Left kidney (tissue), 2 donors: ENCODE results near the gene HSPB7. TPM values are rescaled to one million over a fixed set of nuclear protein-coding genes. Genes with fewer than 3 reads are reported as not detected.
"Not testable (repeated sequence)": the region's sequence is repeated elsewhere in the genome, so short reads cannot be mapped to it uniquely, and the experiment has no call there.

Experiments
- DNase-seq: peaks from one replicate; pipeline ENCODE4 v3.0.0-alpha.2; 2013
- polyA plus RNA-seq: library from polyadenylated mRNA; unstranded; fragments of 120-200 nt; gene quantifications from one replicate; pipeline ENCODE4 v1.2.1, GENCODE V29; 2013; ENCODE audit not compliant: insufficient read length

The HSPB7 gene
- polyA plus RNA-seq, 1 donor = 2.5 TPM

- DNase-seq = no peak
These were observed 33.2 kb upstream of the HSPB7 start for GRCh38 chr1:16051039-16051438.

DNA sequence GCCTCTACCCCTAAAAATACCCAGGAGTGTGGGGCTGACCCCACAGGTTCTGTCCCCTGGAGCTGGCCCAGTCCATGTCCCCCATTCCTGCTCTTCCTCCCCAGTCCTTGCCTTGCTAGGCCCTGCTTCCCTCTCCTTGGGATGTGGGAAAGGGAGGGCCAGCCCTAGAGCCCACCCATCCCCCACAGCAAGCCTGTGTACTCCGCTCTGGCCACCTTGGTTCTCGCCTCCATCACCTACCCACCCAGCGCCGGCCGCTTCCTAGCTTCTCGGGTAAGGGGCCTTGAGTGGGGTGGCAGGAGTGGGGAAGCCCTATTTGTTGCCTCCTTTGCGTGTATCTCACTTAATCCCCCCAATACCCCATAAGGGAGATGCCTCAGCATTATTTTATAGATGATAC is 32.5 kb upstream of the HSPB7 start:
- no peak for DNase-seq

GRCh38 chr1:16048573-16049189 is 30.8 kb upstream of the HSPB7 start:
- peak; percentile 80 for DNase-seq

DNA sequence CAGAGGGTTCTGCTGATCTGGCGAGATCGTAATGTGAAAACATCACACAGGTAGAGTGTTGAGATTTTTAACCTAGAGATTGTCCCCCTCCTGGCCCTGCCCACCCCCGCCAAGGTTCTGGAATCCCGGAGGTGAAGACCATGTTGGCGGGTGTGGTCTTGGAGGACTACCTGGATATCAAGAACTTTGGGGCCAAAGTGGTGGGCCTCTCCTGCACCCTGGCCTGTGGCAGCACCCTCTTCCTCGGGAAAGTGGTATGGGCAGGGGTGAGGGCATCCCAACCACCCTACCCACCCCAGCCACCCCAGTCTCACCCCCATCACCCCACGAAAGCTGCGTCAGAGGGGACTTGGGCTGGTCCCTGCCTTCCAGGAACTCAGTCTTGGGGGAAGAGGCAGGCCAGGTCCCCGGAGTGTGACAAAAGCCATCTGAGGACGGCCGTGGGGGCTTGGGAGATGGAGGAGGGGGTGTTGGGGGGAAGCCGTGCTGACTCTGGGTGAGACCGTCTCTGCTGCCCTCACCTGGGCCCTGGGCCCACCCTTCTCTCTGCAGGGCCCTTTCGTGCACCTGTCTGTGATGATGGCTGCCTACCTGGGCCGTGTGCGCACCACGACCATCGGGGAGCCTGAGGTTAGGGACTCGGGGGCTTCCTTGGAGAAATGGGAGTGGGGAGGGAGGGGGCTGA is 30.1 kb upstream of the HSPB7 start:
- DNase-seq = no peak

- DNase-seq = no peak
These were observed 29.0 kb upstream of the HSPB7 start for GRCh38 chr1:16046842-16047241.

- DNase-seq = no peak
These were observed 26.1 kb upstream of the HSPB7 start for GRCh38 chr1:16043950-16044349.

- no peak for DNase-seq
These were observed 25.7 kb upstream of the HSPB7 start, which contains the start of gene CLCNKB for GRCh38 chr1:16043521-16043920. Gene CLCNKB, plus strand, starts transcription at chr1:16043782. Its CDS starts 711 bp downstream, at chr1:16044493.

GRCh38 chr1:16042654-16043053 is 24.8 kb upstream of the HSPB7 start:
- DNase-seq = not testable (repeated sequence)

GRCh38 chr1:16042096-16042495 is 24.3 kb upstream of the HSPB7 start:
- no peak for DNase-seq

DNA sequence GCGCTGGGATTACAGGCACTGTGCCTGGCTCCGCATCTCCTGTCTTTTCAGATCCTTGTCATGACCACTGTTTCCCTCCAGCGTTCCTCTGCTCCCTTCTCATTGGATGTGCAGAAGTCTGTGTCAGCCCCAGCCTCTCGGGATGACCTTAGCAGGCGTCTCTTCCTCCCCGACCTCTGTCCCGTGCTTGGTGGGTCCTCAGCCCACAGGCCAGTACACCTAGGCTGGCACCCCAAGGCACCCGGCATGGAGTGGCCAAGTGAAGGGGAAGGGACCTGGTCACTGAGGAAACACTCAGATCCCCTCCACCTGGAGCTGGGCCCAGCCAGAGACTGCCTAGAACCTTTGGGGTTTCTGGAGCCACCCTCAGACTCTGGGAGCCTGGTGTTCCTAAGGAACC is 23.4 kb upstream of the HSPB7 start:
- DNase-seq = no peak

GRCh38 chr1:16039871-16040270 is 22.0 kb upstream of the HSPB7 start:
- DNase-seq = not testable (repeated sequence)

GRCh38 chr1:16038620-16038912 is 20.7 kb upstream of the HSPB7 start:
- DNase-seq = no peak

DNA sequence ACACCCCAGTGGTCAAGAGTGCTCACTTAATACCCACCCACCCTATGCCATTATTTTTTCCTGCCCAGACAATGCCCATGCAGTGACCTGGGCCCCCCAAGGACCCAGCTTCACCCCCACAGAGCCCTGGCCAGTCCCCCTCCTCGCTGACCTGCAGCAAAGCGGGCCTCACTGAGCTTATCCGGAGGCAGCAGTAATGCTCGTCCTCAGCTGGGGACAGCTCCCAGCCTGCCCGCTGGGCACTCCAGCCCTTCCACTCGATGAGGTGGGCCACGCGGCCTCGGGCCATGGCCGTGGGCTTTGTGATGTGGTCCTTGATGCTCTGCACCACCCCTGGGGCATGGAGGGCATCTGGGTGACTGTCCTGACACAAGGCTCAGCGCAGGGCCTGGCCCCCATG is 18.6 kb upstream of the HSPB7 start:
- DNase-seq = not testable (repeated sequence)

DNA sequence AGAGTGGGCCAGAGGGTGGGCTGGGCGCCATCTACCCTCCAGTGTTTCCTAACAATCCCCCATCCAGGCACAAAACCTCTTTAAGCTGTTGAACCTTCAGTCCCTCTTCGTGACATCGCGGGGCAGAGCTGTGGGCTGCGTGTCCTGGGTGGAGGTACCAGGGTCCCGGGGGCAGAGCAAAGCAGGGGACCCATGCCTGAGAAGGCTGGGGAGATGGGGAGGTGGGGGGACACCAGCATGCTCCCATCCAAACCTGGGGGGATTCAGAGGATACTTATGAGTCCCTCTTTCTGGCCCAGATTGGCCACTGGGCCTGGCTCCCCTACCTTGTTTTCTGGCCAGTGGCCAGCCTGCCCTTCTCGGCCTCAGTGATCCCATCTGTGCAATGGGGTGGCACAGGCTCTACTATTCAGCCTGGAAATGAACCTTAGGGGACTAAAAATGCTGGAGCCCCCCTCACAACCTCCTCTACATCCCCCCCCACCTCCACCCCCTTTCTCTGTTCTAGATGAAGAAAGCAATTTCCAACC is 15.3 kb upstream of the HSPB7 start:
- not testable (repeated sequence) for DNase-seq

DNA sequence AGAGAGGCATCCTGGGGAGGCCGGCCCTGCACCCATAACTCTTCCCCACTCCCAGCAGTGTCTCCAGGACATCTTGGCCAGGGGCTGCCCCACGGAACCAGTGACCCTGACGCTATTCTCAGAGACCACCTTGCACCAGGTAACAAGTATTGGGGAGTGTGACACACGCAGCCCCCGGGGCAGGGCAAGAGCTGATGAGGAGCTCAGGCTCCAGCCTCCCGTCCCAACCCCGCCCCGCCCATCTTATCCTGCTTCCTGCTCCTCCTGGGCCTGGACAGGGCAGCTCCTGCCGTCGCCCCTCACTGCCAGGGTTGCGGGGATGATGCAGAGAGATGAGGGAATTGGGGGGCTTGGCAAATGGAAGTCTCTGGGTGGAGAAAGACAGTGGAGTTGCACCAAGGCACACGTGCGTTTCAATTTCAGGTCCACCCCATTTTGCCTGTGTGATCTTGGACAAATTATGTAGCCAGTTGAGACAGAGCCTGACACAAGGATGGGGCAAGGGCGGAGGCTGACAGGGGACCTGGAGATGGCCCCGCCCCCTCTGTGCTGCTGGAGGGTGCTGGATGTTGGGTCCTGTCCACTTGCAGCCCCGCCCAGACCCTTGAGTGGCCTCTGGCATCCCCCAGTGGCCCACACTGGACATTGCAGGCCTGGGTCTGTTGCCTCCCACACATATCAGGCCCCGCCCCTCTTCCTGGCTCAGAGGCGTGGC is 14.7 kb upstream of the HSPB7 start:
- DNase-seq = peak; percentile 80

GRCh38 chr1:16031551-16031950 is 13.7 kb upstream of the HSPB7 start:
- DNase-seq = no peak

DNA sequence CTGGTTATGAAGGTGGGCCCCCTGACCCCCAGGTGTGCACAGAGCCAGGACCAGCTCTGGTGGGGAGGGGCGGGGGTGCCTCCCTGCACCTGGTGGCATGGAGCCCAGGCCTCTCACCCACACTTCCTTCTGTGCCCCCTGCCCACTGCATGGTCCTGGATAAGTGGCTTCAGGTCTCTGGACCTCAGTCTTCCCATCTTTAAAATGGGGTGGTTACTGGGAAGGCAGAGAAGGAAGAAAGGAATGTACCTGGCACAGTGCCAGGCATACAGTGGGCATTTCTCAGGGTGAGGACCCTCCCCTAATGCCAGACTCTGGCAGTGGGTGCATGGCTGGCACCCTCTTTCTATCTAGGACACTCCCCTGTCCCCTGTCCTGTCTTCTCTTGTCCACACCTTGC is 11.4 kb upstream of the HSPB7 start:
- no peak for DNase-seq

DNA sequence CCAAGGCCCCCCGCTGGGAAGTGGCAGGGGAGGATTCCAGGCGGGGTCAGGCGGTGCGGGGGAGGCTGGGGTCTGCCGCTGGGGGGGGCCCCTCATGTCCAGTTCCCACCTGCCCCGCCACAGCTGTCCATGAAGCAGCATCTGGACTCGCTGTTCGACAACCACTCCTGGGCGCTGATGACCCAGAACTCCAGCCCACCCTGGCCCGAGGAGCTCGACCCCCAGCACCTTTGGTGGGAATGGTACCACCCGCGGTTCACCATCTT is 11.1 kb upstream of the HSPB7 start:
- DNase-seq = not testable (repeated sequence)

DNA sequence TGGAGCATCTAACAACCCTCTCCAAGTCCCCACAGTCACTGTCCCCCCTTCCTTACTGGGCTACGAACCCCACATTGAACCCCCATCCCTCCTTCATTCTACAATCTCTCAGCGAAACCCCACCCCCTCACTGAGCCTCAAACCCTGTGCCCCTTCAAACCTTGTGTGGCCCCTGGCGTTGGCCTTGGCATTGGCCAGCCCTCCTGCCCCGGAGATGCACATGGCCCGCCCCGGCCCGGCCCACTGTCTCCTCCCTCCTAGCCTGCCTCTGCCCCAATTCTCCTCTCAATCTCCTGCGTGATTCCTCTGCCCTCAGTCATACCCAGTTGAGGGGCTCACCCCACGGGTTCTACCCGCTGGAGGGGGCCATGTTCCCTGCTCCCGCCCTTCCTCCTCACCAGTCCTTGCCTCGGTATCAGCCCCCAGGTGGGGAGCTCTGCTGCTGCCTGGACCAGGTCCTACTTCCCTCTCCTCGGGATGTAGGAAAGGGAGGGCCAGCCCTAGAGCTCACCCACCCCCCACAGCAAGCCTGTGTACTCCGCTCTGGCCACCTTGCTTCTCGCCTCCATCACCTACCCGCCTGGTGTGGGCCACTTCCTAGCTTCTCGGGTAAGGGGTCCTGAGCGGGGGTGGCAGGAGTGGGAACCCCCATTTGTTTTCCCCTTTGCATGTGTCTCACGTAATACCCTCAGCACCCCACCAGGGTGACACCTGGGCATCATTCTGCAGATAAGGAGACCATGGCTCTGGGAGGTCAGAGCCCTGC is 10.6 kb upstream of the HSPB7 start:
- DNase-seq = no peak

- peak; percentile 63 for DNase-seq
These were observed 9.1 kb upstream of the HSPB7 start for GRCh38 chr1:16026723-16027484.

- not testable (repeated sequence) for DNase-seq
These were observed 8.5 kb upstream of the HSPB7 start for GRCh38 chr1:16026302-16026701.

DNA sequence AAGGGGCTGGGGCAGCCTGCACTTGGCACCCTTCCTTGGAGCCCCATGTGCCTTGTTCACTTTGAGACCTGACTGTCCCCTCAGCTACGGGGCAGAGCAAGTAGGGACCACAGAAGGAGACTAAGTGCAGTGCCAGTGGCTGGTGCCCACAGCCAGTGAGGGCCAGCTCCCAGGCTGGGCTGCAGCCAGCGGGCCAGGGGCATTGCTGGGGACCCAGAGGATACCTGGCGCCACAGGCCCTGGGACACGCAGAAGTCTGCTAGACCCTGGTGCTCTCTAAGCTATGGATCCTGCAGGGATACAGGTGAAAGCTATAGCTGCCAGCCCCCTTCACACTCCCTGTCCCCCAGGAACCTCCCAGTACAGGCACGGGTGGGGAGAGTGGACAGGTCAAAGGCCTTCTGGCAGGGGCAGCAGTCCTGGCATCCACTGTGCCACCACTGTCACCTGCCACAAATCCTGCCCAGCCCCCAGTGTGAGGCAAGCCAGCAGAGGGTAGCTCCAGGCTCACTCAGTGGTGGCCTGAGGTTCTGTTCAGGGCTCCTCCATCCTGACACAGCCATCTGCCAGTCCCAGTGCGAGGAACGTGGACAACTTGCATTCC is 5.3 kb upstream of the HSPB7 start:
- no peak for DNase-seq
